Cardiac muscle cell (in vitro differentiated cells and primary cell): ENCODE data around the gene BCAM. TPM values are rescaled to one million over a fixed set of nuclear protein-coding genes. Genes with fewer than 3 reads are reported as not detected.

Experiments
- DNase-seq, 2 donors: peaks; one replicate each; pipeline versions ENCODE4 v3.0.0 to v3.0.0-alpha.2; 2010 to 2017; ENCODE audit warnings: low read depth in 1 of 2, low spot score in 1 of 2
- H3K27ac ChIP-seq: fragments of 200-600 bp; sonication (generic); 2 replicates; pipeline ENCODE4 v1.5.1; 2016
- H3K27me3 ChIP-seq: fragments of 200-600 bp; sonication (generic); 2 replicates; pipeline ENCODE4 v1.6.0; 2016; ENCODE audit warnings: control low read depth
- H3K36me3 ChIP-seq: fragments of 200-600 bp; sonication (generic); 2 replicates; pipeline ENCODE4 v1.5.1; 2016; ENCODE audit warnings: control low read depth
- H3K4me1 ChIP-seq: fragments of 200-600 bp; sonication (generic); 2 replicates; pipeline ENCODE4 v1.8.1; 2017; ENCODE audit warnings: low read depth, mild to moderate bottlenecking, mixed run types
- H3K4me3 ChIP-seq: fragments of 200-600 bp; sonication (generic); 2 replicates; pipeline ENCODE4 v1.5.1; 2016; ENCODE audit warnings: mild to moderate bottlenecking
- H3K9me3 ChIP-seq: fragments of 200-600 bp; sonication (generic); 2 replicates; pipeline ENCODE4 v1.5.1; 2017; ENCODE audit warnings: low read depth, mild to moderate bottlenecking, control low read depth
- CTCF ChIP-seq: IDR thresholded peaks from 2 replicates; pipeline ENCODE4 v1.5.1; 2012; ENCODE audit warnings: low read depth, mild to moderate bottlenecking, low read length
- polyA plus RNA-seq: library from polyadenylated mRNA; unstranded; fragments of >200 nt; fragmentation: Nextera tagmentation; extraction: Ambion mirVana; gene quantifications from 2 replicates; pipeline ENCODE4 v1.2.1, GENCODE V29; 2016
- total RNA-seq: library from RNA; depleted of rRNA; stranded (reverse); fragments of >200 nt; gene quantifications from 2 replicates; pipeline ENCODE4 v1.2.3, GENCODE V29; 2016

The BCAM gene
- total and polyA plus RNA-seq, 2 experiments from 2014 or later, result 41.4 to 338 TPM

- no peak for TF ChIP-seq CTCF
- Histone ChIP-seq H3K4me1 (peaks cover 22% of the 10 kb centered on the region), H3K27me3 (no peaks in the 10 kb centered on the region)
Measured at GRCh38 chr19:44809577-44810233, 802 bp downstream of the BCAM start.

GRCh38 chr19:44810234-44811121 is 1.6 kb downstream of the BCAM start:
- Histone ChIP-seq H3K9me3 (no peaks in the 10 kb centered on the region), H3K4me1 (peaks cover 22% of the 10 kb centered on the region), H3K36me3 (peaks cover 14% of the 10 kb centered on the region), H3K27me3 (no peaks in the 10 kb centered on the region), H3K27ac (no peak overlapping the region), H3K4me3 (no peak overlapping the region)
- TF ChIP-seq CTCF, result no peak
- DNase-seq, result no peak

More at GRCh38 chr19:44809577-44810233, 802 bp downstream of the BCAM start:
- no peak for DNase-seq
- Histone ChIP-seq H3K36me3 (peaks cover 13% of the 10 kb centered on the region), H3K27ac (peak overlapping the region; percentile 77), H3K9me3 (no peaks in the 10 kb centered on the region), H3K4me3 (peak overlapping the region; percentile 88)

- H3K27ac ChIP-seq, result no peak overlapping the region
- DNase-seq, result no peak
- no peaks in the 10 kb centered on the region for H3K9me3 ChIP-seq
- peaks cover 22% of the 10 kb centered on the region for H3K4me1 ChIP-seq
- no peak for TF ChIP-seq CTCF
- no peaks in the 10 kb centered on the region for H3K27me3 ChIP-seq
- H3K36me3 ChIP-seq, result peaks cover 17% of the 10 kb centered on the region
- no peak overlapping the region for H3K4me3 ChIP-seq
Measured at GRCh38 chr19:44811122-44811419, 2.2 kb downstream of the BCAM start.

- H3K27ac ChIP-seq, result no peak overlapping the region
- no peak for DNase-seq
- peaks cover 17% of the 10 kb centered on the region for H3K36me3 ChIP-seq
- H3K4me1 ChIP-seq, result peaks cover 22% of the 10 kb centered on the region
- no peaks in the 10 kb centered on the region for H3K9me3 ChIP-seq
- TF ChIP-seq CTCF, result no peak
- H3K4me3 ChIP-seq, result no peak overlapping the region
- H3K27me3 ChIP-seq, result no peaks in the 10 kb centered on the region
Measured at GRCh38 chr19:44812142-44812718, 3.3 kb downstream of the BCAM start.

- no peak for TF ChIP-seq CTCF
- Histone ChIP-seq H3K27ac (no peak overlapping the region), H3K9me3 (no peaks in the 10 kb centered on the region), H3K27me3 (no peaks in the 10 kb centered on the region), H3K4me1 (peaks cover 13% of the 10 kb centered on the region), H3K36me3 (peaks cover 17% of the 10 kb centered on the region), H3K4me3 (no peak overlapping the region)
- DNase-seq, result no peak
Measured at GRCh38 chr19:44813070-44813840, 4.4 kb downstream of the BCAM start.
